Measurements from ENCODE around the gene FAAH. TPM values are rescaled to one million over a fixed set of nuclear protein-coding genes. Genes with fewer than 3 reads are reported as not detected.
A peak's percentile ranks its signal among the peaks of the same experiment; 100 is the strongest.

Gene FAAH
- total RNA-seq, 1 experiment from 2014 or later = 24.8 TPM

DNA sequence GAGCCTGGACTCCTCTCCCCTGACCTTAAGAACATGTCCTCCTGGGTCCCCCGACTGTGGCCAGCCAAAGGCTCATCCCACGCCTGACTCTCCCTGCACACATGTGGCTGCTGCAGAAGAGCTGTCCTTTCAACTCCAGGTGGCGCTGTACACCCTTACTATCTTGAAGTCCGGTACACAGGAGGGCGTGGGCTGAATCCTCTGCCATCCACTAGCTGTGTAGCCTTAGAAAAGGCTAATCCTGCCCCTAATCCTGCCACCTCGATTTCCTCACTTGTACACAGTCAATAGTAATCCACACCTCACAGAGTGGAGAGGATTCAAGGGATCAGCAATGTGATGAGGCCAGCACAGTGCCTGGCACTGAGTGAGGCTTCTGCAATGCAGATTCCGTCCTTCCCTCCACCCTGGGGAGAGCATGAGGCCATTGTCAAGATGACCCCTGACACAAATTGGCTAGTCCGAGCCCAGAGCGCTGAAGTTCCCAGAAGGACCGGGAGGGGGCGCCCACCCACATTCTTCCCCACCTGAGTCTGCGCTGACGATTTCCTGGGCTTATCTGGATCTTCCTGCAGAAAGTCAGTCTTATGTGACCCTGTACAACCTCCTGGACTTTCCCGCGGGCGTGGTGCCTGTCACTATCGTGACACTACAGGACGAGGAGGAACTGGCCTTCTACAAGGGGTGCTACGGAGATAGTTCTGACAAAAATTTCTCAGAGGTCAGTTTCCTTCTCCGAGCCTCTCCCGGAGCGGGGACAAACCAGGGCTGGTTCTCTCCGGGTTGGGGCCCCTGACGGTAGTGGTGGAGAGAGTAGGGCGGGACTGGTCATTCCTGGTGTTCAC, 48.4 kb downstream of the FAAH start:
- H3K9me3 ChIP-seq (ENCODE audit: control insufficient read depth in 1 of 2, insufficient read depth in 1 of 2, low read depth in 1 of 2, low read length in 2 of 2) = no peaks in the 10 kb centered on the region
- CTCF ChIA-PET = interaction anchor here (0.6 to 2.6 kb wide), 29 partner anchors 8 to 305 kb away, joined by 3 to 20 read pairs (median 5); partner anchors contain the start of gene MKNK1
- H3K4me3 ChIP-seq (replicated peaks in 1 of 2; ENCODE audit: low read depth in 1 of 2, low read length in 2 of 2) = peak overlapping the region; percentile 60 to 63
- H3K27me3 ChIP-seq (ENCODE audit: insufficient read depth, low read length) = no peaks in the 10 kb centered on the region
- H3K9me2 ChIP-seq (ENCODE audit: insufficient read depth) = no peaks in the 10 kb centered on the region
- no peaks in the 10 kb centered on the region for H3K36me3 ChIP-seq (ENCODE audit: control insufficient read depth in 1 of 2, insufficient read depth in 2 of 2, low read length in 2 of 2)
- no TSS peak for BruUV-seq (replicated peaks)
- peaks cover 0 to 16% of the 10 kb centered on the region in 2 experiments; a peak in 2 of 4 replicates for H3K4me1 ChIP-seq (ENCODE audit: control insufficient read depth in 1 of 2, insufficient read depth in 2 of 2, low read length in 2 of 2)
- peak overlapping the region; percentile 81 for H3K4me2 ChIP-seq (ENCODE audit: low read length)
- no peaks in the 10 kb centered on the region for H3K79me2 ChIP-seq (ENCODE audit: insufficient read depth, low read length)
- DNase-seq (ENCODE audit: low read depth, low spot score) (peak; percentile 96), ATAC-seq (peak; percentile 88)
- H4K20me1 ChIP-seq (ENCODE audit: insufficient read depth) = no peaks in the 10 kb centered on the region
- RAD21 ChIA-PET (ENCODE audit: low non-redundant PET in 1 of 2, low total read pairs in 2 of 2, uncharacterized antibody in 2 of 2, unreplicated experiment in 2 of 2) = interaction anchor here (0.7 to 1.0 kb wide), 3 partner anchors 85 to 112 kb away, joined by 3 to 8 read pairs (median 5); no protein-coding TSS in a partner anchor
- intact Hi-C loops (cut with micrococcal nuclease) = loop anchor here (1.0 to 5.0 kb wide), 3 partner anchors 86 to 285 kb away; no protein-coding TSS in a partner anchor
- peak overlapping the region; percentile 66 for H3K27ac ChIP-seq (ENCODE audit: low read depth, low read length)
- peak overlapping the region; percentile 57 for H3K9ac ChIP-seq (ENCODE audit: low read length)
- peak overlapping the region; percentile 76 for H2AFZ ChIP-seq (ENCODE audit: low read depth, low read length, poor library complexity, severe bottlenecking)
- POLR2A ChIA-PET = interaction anchor here (0.6 to 1.1 kb wide), 2 partner anchors 47 to 86 kb away, joined by 3 to 5 read pairs; partner anchors contain the start of gene DMBX1
- peak; percentile 91; the same call in 1 of the 2 replicates for TF ChIP-seq CBX3 (IDR thresholded peaks at IDR 0.05; ENCODE audit: low read depth)
- peak; percentile 81 for TF ChIP-seq POLR2AphosphoS5 (IDR thresholded peaks at IDR 0.05; ENCODE audit: low read depth, low read length)
- no peak for TF ChIP-seq TCF7L2 (IDR thresholded peaks at IDR 0.05; ENCODE audit: borderline replicate concordance, extremely low read depth, insufficient read depth, insufficient read length)
- TF ChIP-seq CEBPB (IDR thresholded peaks at IDR 0.05; ENCODE audit: low read depth) = no peak
- TF ChIP-seq RAD21 (IDR thresholded peaks at IDR 0.05; ENCODE audit: low read depth) = peak; percentile 80
- TF ChIP-seq ZNF274 (IDR thresholded peaks at IDR 0.05; ENCODE audit: low read depth, low read length) = no peak
- TF ChIP-seq POLR2A (IDR thresholded peaks at IDR 0.05; ENCODE audit: borderline replicate concordance, extremely low read depth, insufficient read depth, insufficient read length) = peak; percentile 61
- no peak for TF ChIP-seq ZFX (IDR thresholded peaks at IDR 0.05)
- no peak for TF ChIP-seq ELF1 (IDR thresholded peaks at IDR 0.05; ENCODE audit: borderline replicate concordance, low read depth)
- TF ChIP-seq, protein P1, sequence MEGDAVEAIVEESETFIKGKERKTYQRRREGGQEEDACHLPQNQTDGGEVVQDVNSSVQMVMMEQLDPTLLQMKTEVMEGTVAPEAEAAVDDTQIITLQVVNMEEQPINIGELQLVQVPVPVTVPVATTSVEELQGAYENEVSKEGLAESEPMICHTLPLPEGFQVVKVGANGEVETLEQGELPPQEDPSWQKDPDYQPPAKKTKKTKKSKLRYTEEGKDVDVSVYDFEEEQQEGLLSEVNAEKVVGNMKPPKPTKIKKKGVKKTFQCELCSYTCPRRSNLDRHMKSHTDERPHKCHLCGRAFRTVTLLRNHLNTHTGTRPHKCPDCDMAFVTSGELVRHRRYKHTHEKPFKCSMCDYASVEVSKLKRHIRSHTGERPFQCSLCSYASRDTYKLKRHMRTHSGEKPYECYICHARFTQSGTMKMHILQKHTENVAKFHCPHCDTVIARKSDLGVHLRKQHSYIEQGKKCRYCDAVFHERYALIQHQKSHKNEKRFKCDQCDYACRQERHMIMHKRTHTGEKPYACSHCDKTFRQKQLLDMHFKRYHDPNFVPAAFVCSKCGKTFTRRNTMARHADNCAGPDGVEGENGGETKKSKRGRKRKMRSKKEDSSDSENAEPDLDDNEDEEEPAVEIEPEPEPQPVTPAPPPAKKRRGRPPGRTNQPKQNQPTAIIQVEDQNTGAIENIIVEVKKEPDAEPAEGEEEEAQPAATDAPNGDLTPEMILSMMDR (IDR thresholded peaks at IDR 0.05 in 2 of 3, conservative IDR thresholded peaks at IDR 0.05 in 1 of 3; ENCODE audit: borderline replicate concordance in 1 of 3, insufficient read depth in 1 of 3, low read depth in 2 of 3, low read length in 2 of 3) = peak; percentile 85 to 94 (median 91)
- no peak; the same call in 1 of the 2 replicates for TF ChIP-seq SP1 (IDR thresholded peaks at IDR 0.05; ENCODE audit: low read depth)
- TF ChIP-seq, protein P2, sequence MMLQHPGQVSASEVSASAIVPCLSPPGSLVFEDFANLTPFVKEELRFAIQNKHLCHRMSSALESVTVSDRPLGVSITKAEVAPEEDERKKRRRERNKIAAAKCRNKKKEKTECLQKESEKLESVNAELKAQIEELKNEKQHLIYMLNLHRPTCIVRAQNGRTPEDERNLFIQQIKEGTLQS (IDR thresholded peaks at IDR 0.05) = no peak
- no peak for TF ChIP-seq JUND (IDR thresholded peaks at IDR 0.05)
- TF ChIP-seq SIN3A (IDR thresholded peaks at IDR 0.05; ENCODE audit: low read depth) = no peak
- no peak for TF ChIP-seq SRF (IDR thresholded peaks at IDR 0.05; ENCODE audit: low read depth)
- TF ChIP-seq, protein P3, sequence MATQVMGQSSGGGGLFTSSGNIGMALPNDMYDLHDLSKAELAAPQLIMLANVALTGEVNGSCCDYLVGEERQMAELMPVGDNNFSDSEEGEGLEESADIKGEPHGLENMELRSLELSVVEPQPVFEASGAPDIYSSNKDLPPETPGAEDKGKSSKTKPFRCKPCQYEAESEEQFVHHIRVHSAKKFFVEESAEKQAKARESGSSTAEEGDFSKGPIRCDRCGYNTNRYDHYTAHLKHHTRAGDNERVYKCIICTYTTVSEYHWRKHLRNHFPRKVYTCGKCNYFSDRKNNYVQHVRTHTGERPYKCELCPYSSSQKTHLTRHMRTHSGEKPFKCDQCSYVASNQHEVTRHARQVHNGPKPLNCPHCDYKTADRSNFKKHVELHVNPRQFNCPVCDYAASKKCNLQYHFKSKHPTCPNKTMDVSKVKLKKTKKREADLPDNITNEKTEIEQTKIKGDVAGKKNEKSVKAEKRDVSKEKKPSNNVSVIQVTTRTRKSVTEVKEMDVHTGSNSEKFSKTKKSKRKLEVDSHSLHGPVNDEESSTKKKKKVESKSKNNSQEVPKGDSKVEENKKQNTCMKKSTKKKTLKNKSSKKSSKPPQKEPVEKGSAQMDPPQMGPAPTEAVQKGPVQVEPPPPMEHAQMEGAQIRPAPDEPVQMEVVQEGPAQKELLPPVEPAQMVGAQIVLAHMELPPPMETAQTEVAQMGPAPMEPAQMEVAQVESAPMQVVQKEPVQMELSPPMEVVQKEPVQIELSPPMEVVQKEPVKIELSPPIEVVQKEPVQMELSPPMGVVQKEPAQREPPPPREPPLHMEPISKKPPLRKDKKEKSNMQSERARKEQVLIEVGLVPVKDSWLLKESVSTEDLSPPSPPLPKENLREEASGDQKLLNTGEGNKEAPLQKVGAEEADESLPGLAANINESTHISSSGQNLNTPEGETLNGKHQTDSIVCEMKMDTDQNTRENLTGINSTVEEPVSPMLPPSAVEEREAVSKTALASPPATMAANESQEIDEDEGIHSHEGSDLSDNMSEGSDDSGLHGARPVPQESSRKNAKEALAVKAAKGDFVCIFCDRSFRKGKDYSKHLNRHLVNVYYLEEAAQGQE (IDR thresholded peaks at IDR 0.05; ENCODE audit: low read depth) = no peak
- peak; percentile 51 for TF ChIP-seq YY1 (IDR thresholded peaks at IDR 0.05; ENCODE audit: extremely low read depth, insufficient replicate concordance, low read depth, low read length)
- TF ChIP-seq EZH2phosphoT487 (IDR thresholded peaks at IDR 0.05; ENCODE audit: borderline replicate concordance) = no peak
- TF ChIP-seq FOSL1 (IDR thresholded peaks at IDR 0.05; ENCODE audit: low read depth) = no peak
